Skeletal muscle cell (primary cell): ENCODE data around the gene FOXI2.

ENCODE experiments used
- DNase-seq: peaks from one replicate; pipeline ENCODE4 v3.0.0-alpha.2; 2010; ENCODE audit warnings: low read depth
- H3K4me3 ChIP-seq: 2 replicates; pipeline ENCODE4 v1.5.1; 2011; ENCODE audit warnings: low read depth, mild to moderate bottlenecking, control low read depth, low read length, moderate library complexity

FOXI2 gene

GRCh38 chr10:127736915-127737562 is at the start of gene FOXI2:
TSS of gene FOXI2 (plus strand) at chr10:127737185. CDS start at chr10:127737274, 89 bp downstream.
- H3K4me3 ChIP-seq: no peak within 1 kb of the TSS
- DNase-seq: no peak

- no peak for DNase-seq
- H3K4me3 ChIP-seq: no peak overlapping the region
Observed at GRCh38 chr10:127687548-127687947, 49.4 kb upstream of the FOXI2 start.

- no peak overlapping the region for H3K4me3 ChIP-seq
- DNase-seq: no peak
Observed at GRCh38 chr10:127690176-127690835, 46.7 kb upstream of the FOXI2 start.

- no peak for DNase-seq
- H3K4me3 ChIP-seq: no peak overlapping the region
Observed at GRCh38 chr10:127694580-127695193, 42.3 kb upstream of the FOXI2 start.

- H3K4me3 ChIP-seq: no peak overlapping the region
Observed at GRCh38 chr10:127695431-127695830, 41.6 kb upstream of the FOXI2 start.

GRCh38 chr10:127698886-127699285 is 38.1 kb upstream of the FOXI2 start:
- no peak for DNase-seq
- no peak overlapping the region for H3K4me3 ChIP-seq

More at GRCh38 chr10:127695431-127695830, 41.6 kb upstream of the FOXI2 start:
- no peak for DNase-seq

GRCh38 chr10:127699311-127699710 is 37.7 kb upstream of the FOXI2 start:
- no peak for DNase-seq
- no peak overlapping the region for H3K4me3 ChIP-seq

- H3K4me3 ChIP-seq: no peak overlapping the region
Observed at GRCh38 chr10:127702271-127702670, 34.7 kb upstream of the FOXI2 start.

GRCh38 chr10:127715249-127715648 is 21.7 kb upstream of the FOXI2 start:
- no peak overlapping the region for H3K4me3 ChIP-seq
- no peak for DNase-seq

More at GRCh38 chr10:127702271-127702670, 34.7 kb upstream of the FOXI2 start:
- no peak for DNase-seq

- H3K4me3 ChIP-seq: no peak overlapping the region
- no peak for DNase-seq
Observed at GRCh38 chr10:127715782-127716378, 21.1 kb upstream of the FOXI2 start.

- no peak overlapping the region for H3K4me3 ChIP-seq
- no peak for DNase-seq
Observed at GRCh38 chr10:127720142-127720541, 16.8 kb upstream of the FOXI2 start.

GRCh38 chr10:127720903-127721302 is 16.1 kb upstream of the FOXI2 start:
- no peak overlapping the region for H3K4me3 ChIP-seq
- no peak for DNase-seq

GRCh38 chr10:127734753-127735152 is 2.2 kb upstream of the FOXI2 start:
- DNase-seq: no peak

GRCh38 chr10:127735156-127735555 is 1.8 kb upstream of the FOXI2 start:
- no peak for DNase-seq
- H3K4me3 ChIP-seq: no peak overlapping the region

More at GRCh38 chr10:127734753-127735152, 2.2 kb upstream of the FOXI2 start:
- no peak overlapping the region for H3K4me3 ChIP-seq

GRCh38 chr10:127735723-127736221 is 1.2 kb upstream of the FOXI2 start:
- no peak overlapping the region for H3K4me3 ChIP-seq
- DNase-seq: no peak

GRCh38 chr10:127736222-127736914 is 617 bp upstream of the FOXI2 start:
- no peak for DNase-seq
- H3K4me3 ChIP-seq: no peak overlapping the region

- DNase-seq: no peak
- no peak overlapping the region for H3K4me3 ChIP-seq
Observed at GRCh38 chr10:127737563-127738511, 852 bp downstream of the FOXI2 start.
